GM12892 (cell line): ENCODE results near the gene NKPD1.

Source experiments
- POLR2A ChIP-seq: IDR thresholded peaks from 2 replicates; pipeline ENCODE4 v1.6.1; 2011; ENCODE audit warnings: low read depth, low read length, control low read depth
- POLR2AphosphoS5 ChIP-seq: IDR thresholded peaks from 2 replicates; pipeline ENCODE4 v1.6.1; 2011; ENCODE audit warnings: low read depth, low read length, control low read depth
- TAF1 ChIP-seq: IDR thresholded peaks from 2 replicates; pipeline ENCODE4 v1.6.1; 2011; ENCODE audit warnings: low read depth, mild to moderate bottlenecking, control low read depth, low read length, borderline replicate concordance

DNA sequence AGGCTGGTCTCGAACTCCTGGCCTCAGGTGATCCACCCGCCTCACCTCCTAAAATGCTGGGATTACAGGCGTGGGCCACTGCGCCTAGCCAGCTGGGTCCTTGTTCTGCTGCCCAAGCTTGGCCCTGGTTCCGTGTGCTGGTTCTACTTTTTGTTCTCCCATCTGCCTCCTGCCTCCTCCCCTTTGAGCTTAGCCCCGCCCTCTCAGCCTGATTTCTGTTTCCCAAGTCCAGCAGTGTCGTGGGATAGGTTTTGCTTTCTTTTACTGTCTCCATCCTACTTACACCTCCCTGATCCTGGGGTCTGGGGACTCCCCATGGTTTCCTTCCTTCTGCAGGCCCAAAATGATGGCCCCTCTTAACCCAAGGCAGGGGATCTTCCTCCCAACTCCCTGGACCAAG lies 20.2 kb upstream of the NKPD1 start:
- TF ChIP-seq POLR2A (no peak), POLR2AphosphoS5 (no peak), TAF1 (no peak)
